ENCODE results near the gene PYHIN1. TPM values are rescaled to one million over a fixed set of nuclear protein-coding genes. Genes with fewer than 3 reads are reported as not detected.

PYHIN1 gene
- total RNA-seq, 1 experiment from 2014 or later, result not detected

DNA sequence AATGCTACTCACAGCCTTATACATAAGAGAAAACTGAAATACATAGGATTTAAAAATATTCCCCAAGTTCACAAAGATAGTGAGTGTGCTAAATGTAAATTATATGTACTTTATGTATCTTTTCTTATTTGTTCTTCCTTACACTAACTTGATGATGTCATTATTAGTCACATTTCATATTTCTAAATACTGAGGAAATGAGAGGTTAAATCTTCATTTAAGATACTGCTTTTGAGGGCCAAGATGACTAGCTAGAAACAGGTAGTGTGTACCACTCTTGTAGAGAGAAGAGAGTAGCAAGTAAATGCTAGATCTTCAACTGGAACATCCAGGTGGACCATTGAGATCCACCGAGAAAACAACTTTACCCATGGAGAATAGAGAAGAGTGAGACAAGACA lies 29.8 kb downstream of the PYHIN1 start:
- BruUV-seq (replicated peaks), result no TSS peak
- no peak for TF ChIP-seq CTCF (IDR thresholded peaks at IDR 0.05; ENCODE audit: unreplicated experiment)
- peaks cover 53% of the 10 kb centered on the region for H3K27me3 Mint-ChIP-seq (ENCODE audit: unreplicated experiment)
- CTCF ChIA-PET, result no interaction called here
- H3K27ac Mint-ChIP-seq (ENCODE audit: unreplicated experiment), result no peak overlapping the region
- H3K9me3 Mint-ChIP-seq (ENCODE audit: low read depth, unreplicated experiment), result no peaks in the 10 kb centered on the region
- H3K4me1 Mint-ChIP-seq (ENCODE audit: low read depth, unreplicated experiment), result no peaks in the 10 kb centered on the region
- no peak overlapping the region for H3K4me3 Mint-ChIP-seq (ENCODE audit: low read depth, unreplicated experiment)
- no peak for DNase-seq
- no peaks in the 10 kb centered on the region for H3K36me3 Mint-ChIP-seq (ENCODE audit: insufficient read depth, unreplicated experiment)
- intact Hi-C loops (cut with micrococcal nuclease; ENCODE audit: unreplicated experiment), result no loop called here

- no peak for TF ChIP-seq CTCF (IDR thresholded peaks at IDR 0.05; ENCODE audit: unreplicated experiment)
- H3K4me1 Mint-ChIP-seq (ENCODE audit: low read depth, unreplicated experiment), result no peaks in the 10 kb centered on the region
- no peak overlapping the region for H3K4me3 Mint-ChIP-seq (ENCODE audit: low read depth, unreplicated experiment)
- H3K27ac Mint-ChIP-seq (ENCODE audit: unreplicated experiment), result no peak overlapping the region
- CTCF ChIA-PET, result interaction anchor here (1.3 kb wide), 1 partner anchor 12 kb away, joined by 3 read pairs; no protein-coding TSS in a partner anchor
- intact Hi-C loops (cut with micrococcal nuclease; ENCODE audit: unreplicated experiment), result no loop called here
- peaks cover 59% of the 10 kb centered on the region for H3K27me3 Mint-ChIP-seq (ENCODE audit: unreplicated experiment)
- no peaks in the 10 kb centered on the region for H3K36me3 Mint-ChIP-seq (ENCODE audit: insufficient read depth, unreplicated experiment)
- no peaks in the 10 kb centered on the region for H3K9me3 Mint-ChIP-seq (ENCODE audit: low read depth, unreplicated experiment)
- no TSS peak for BruUV-seq (replicated peaks)
- no peak for DNase-seq
Measured at GRCh38 chr1:158962983-158963382, 31.6 kb downstream of the PYHIN1 start.

DNA sequence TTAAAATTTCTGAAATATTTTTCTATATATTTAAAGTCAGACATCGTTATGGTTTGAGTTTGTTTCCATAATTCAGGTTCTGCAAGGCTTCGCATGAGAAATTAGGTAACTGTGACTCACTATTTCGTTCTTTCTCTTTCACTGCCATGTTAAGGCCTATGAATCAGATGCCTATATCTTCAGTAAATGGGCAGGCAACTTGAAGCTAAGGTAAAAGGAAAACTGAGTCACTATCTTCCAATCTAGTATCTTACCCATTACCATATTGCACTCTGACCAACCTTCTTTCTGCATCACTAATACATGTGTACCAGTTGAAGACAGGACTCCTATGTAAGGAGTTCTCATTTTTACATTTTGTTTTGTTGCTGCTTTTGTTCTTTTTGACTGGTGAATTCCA lies 37.8 kb downstream of the PYHIN1 start:
- no peak for DNase-seq
- Mint-ChIP-seq H3K4me3 (ENCODE audit: low read depth, unreplicated experiment) (no peak overlapping the region), H3K27me3 (ENCODE audit: unreplicated experiment) (peaks cover 26% of the 10 kb centered on the region), H3K9me3 (ENCODE audit: low read depth, unreplicated experiment) (no peaks in the 10 kb centered on the region), H3K27ac (ENCODE audit: unreplicated experiment) (no peak overlapping the region), H3K36me3 (ENCODE audit: insufficient read depth, unreplicated experiment) (no peaks in the 10 kb centered on the region), H3K4me1 (ENCODE audit: low read depth, unreplicated experiment) (no peaks in the 10 kb centered on the region)
- TF ChIP-seq CTCF (IDR thresholded peaks at IDR 0.05; ENCODE audit: unreplicated experiment), result no peak
- CTCF ChIA-PET, result no interaction called here
- no TSS peak for BruUV-seq (replicated peaks)
- intact Hi-C loops (cut with micrococcal nuclease; ENCODE audit: unreplicated experiment), result no loop called here

DNA sequence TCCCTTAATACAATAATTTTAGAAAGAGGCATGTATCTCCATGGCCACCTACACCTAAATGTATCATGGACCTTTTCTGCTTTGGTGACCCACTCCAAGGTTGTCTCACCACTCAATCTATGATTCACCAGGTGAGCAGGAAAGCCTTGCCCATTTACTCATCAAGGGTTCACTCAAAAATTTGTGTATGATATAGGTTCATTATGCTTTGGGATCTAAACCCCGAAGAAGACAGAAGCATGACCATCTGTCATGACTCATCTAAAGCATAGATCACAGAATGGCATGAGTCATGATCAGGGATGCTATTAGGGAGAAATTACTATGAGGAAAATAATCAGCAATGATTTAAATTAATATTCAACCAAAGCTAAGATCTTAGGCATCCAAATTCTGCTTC lies 38.5 kb downstream of the PYHIN1 start:
- TF ChIP-seq CTCF (IDR thresholded peaks at IDR 0.05; ENCODE audit: unreplicated experiment), result no peak
- intact Hi-C loops (cut with micrococcal nuclease; ENCODE audit: unreplicated experiment), result no loop called here
- CTCF ChIA-PET, result no interaction called here
- no TSS peak for BruUV-seq (replicated peaks)
- no peaks in the 10 kb centered on the region for H3K4me1 Mint-ChIP-seq (ENCODE audit: low read depth, unreplicated experiment)
- H3K27me3 Mint-ChIP-seq (ENCODE audit: unreplicated experiment), result peaks cover 19% of the 10 kb centered on the region
- no peak overlapping the region for H3K27ac Mint-ChIP-seq (ENCODE audit: unreplicated experiment)
- H3K9me3 Mint-ChIP-seq (ENCODE audit: low read depth, unreplicated experiment), result no peaks in the 10 kb centered on the region
- H3K36me3 Mint-ChIP-seq (ENCODE audit: insufficient read depth, unreplicated experiment), result no peaks in the 10 kb centered on the region
- DNase-seq, result no peak
- H3K4me3 Mint-ChIP-seq (ENCODE audit: low read depth, unreplicated experiment), result no peak overlapping the region
